DOHH2 (cell line): ENCODE measurements around the gene STMN3.

Source experiments
- CTCF ChIP-seq: fragments of 200-600 bp; sonication (generic); IDR thresholded peaks from one replicate; pipeline ENCODE4 v1.5.1; 2014; ENCODE audit warnings: antibody characterized with exemption, mild to moderate bottlenecking, low read depth, low read length; ENCODE audit not compliant: poor library complexity, severe bottlenecking
- EZH2phosphoT487 ChIP-seq: fragments of 200-600 bp; sonication (generic); IDR thresholded peaks from 2 replicates; pipeline ENCODE4 v1.6.1; 2017; ENCODE audit warnings: borderline replicate concordance, mild to moderate bottlenecking, antibody characterized with exemption, low read length, moderate library complexity, mixed read lengths

GRCh38 chr20:63596423-63596822, 56.8 kb downstream of the STMN3 start:
- TF ChIP-seq CTCF (no peak), EZH2phosphoT487 (no peak)
